DOHH2 (cell line): Measurements from ENCODE around the gene ABHD3.

Experiments
- CTCF ChIP-seq: fragments of 200-600 bp; sonication (generic); IDR thresholded peaks from one replicate; pipeline ENCODE4 v1.5.1; 2014; ENCODE audit warnings: antibody characterized with exemption, mild to moderate bottlenecking, low read depth, low read length; ENCODE audit not compliant: poor library complexity, severe bottlenecking
- EZH2phosphoT487 ChIP-seq: fragments of 200-600 bp; sonication (generic); IDR thresholded peaks from 2 replicates; pipeline ENCODE4 v1.6.1; 2017; ENCODE audit warnings: borderline replicate concordance, mild to moderate bottlenecking, antibody characterized with exemption, low read length, moderate library complexity, mixed read lengths

- TF ChIP-seq CTCF = no peak
- no peak for TF ChIP-seq EZH2phosphoT487
Observed at GRCh38 chr18:21663578-21663977, 41.0 kb downstream of the ABHD3 start.
